ENCODE measurements around the gene TRPV6.

DNA sequence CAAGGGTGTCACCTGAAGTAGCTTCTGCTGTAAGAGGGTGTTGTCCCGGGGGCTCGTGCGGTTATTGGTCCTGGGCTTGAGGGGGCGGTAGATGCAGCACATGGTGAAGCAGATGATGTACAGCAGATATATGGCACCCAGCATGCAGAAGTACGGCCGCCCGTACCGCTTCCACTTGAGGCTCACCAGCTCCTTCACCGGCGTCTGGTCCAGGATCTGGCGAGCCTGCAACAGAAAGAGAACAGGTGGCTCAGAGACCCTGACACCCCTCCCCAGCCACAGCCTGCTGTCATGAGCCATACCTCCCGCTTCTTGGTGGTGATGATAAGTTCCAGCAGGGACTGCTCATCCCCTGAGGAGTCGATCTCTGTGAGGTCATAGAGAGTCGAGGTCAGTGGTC lies 10.1 kb downstream of the TRPV6 start:
- TF ChIP-seq POLR2A (IDR thresholded peaks at IDR 0.05; ENCODE audit: low read depth, low read length) (no peak), POLR2AphosphoS5 (IDR thresholded peaks at IDR 0.05; ENCODE audit: low read depth, low read length) (no peak)

Data from GM12892 (cell line).